Chondrocyte (in vitro differentiated cells): ENCODE data around the gene ALOX15. TPM values are rescaled to one million over a fixed set of nuclear protein-coding genes. Genes with fewer than 3 reads are reported as not detected.
"Not testable (repeated sequence)": the region's sequence is repeated elsewhere in the genome, so short reads cannot be mapped to it uniquely, and the experiment has no call there.

Experiments
- DNase-seq: peaks from one replicate; pipeline ENCODE4 v3.0.0; 2021; ENCODE audit warnings: mixed read lengths, low spot score
- H3K27ac Mint-ChIP-seq: one replicate; pipeline ENCODE4 v1.8.0; 2021; ENCODE audit warnings: mild to moderate bottlenecking, moderate library complexity, mixed read lengths; ENCODE audit not compliant: unreplicated experiment
- H3K27me3 Mint-ChIP-seq: 2 replicates; pipeline ENCODE4 v1.8.0; 2021; ENCODE audit warnings: low read depth, mixed read lengths
- H3K36me3 Mint-ChIP-seq: 2 replicates; pipeline ENCODE4 v1.8.0; 2021; ENCODE audit warnings: low read depth, mixed read lengths
- H3K4me1 Mint-ChIP-seq: 2 replicates; pipeline ENCODE4 v1.8.0; 2021; ENCODE audit warnings: low read depth, mild to moderate bottlenecking, mixed read lengths
- H3K4me3 Mint-ChIP-seq: one replicate; pipeline ENCODE4 v1.8.0; 2021; ENCODE audit warnings: mild to moderate bottlenecking, moderate library complexity, mixed read lengths; ENCODE audit not compliant: unreplicated experiment
- H3K9me3 Mint-ChIP-seq: 2 replicates; pipeline ENCODE4 v1.8.0; 2021; ENCODE audit warnings: low read depth, mixed read lengths
- total RNA-seq: library from RNA; stranded (reverse); gene quantifications from 3 replicates; pipeline ENCODE4 v1.2.1, GENCODE V29; 2021
- TF ChIP-seq, protein P1 (sequence below): fragments of 200-600 bp; sonication (generic); IDR thresholded peaks from 2 replicates; pipeline ENCODE4 v1.5.0; 2021; ENCODE audit warnings: antibody characterized with exemption, mild to moderate bottlenecking, moderate library complexity

The ALOX15 gene
- total RNA-seq, 1 donor from 2014 or later, result 0.15 TPM

DNA sequence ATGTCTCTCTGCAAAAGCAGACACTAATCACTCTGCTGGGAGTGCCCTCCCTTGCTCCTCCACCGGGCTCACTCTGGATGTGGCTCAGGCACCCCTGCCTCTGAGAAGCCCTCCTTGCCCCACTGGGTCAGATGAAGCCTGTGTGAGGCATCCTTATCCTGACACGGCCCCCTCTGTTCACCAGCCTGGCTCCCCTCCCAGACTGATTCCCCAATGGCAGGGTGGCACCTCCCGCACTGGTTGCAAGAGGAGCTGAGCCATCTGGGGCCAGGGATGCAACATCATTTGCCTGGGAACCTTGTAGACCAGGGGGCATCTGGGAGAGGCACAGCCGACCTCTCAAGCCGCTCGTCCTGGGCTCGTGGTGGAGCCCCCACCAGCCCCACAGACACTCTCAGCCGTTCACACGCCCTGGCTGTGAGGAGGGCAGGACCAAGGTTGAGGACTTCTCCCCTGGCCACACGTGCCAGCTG lies 50.5 kb downstream of the ALOX15 start:
- no peak for DNase-seq
- TF ChIP-seq, protein P1, sequence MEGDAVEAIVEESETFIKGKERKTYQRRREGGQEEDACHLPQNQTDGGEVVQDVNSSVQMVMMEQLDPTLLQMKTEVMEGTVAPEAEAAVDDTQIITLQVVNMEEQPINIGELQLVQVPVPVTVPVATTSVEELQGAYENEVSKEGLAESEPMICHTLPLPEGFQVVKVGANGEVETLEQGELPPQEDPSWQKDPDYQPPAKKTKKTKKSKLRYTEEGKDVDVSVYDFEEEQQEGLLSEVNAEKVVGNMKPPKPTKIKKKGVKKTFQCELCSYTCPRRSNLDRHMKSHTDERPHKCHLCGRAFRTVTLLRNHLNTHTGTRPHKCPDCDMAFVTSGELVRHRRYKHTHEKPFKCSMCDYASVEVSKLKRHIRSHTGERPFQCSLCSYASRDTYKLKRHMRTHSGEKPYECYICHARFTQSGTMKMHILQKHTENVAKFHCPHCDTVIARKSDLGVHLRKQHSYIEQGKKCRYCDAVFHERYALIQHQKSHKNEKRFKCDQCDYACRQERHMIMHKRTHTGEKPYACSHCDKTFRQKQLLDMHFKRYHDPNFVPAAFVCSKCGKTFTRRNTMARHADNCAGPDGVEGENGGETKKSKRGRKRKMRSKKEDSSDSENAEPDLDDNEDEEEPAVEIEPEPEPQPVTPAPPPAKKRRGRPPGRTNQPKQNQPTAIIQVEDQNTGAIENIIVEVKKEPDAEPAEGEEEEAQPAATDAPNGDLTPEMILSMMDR, result no peak
- Mint-ChIP-seq H3K36me3 (no peaks in the 10 kb centered on the region), H3K27ac (no peak overlapping the region), H3K4me1 (peaks cover 3% of the 10 kb centered on the region), H3K27me3 (peaks cover 18% of the 10 kb centered on the region), H3K9me3 (no peaks in the 10 kb centered on the region), H3K4me3 (no peak overlapping the region)

DNA sequence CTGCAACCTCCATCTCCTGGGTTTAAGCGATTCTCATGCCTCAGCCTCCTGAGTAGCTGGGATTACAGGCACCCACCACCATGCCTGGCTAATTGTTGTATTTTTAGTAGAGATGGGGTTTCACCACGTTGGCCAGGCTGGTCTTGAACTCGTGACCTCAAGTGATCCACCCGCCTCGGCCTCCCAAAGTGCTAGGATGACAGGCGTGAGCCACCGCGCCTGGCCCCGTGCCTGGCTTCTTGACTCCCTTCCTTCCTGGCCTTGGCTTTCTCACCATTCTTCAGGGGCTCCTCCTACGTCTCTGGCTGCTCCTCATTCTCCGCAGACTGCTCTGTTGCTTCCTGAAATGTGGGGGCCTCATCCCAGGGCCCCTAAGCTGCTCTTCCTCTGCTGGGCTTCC lies 51.4 kb downstream of the ALOX15 start:
- peaks cover 25% of the 10 kb centered on the region for H3K27me3 Mint-ChIP-seq
- H3K4me1 Mint-ChIP-seq, DNase-seq, H3K27ac Mint-ChIP-seq, H3K9me3 Mint-ChIP-seq, H3K4me3 Mint-ChIP-seq, H3K36me3 Mint-ChIP-seq: not testable (repeated sequence)

DNA sequence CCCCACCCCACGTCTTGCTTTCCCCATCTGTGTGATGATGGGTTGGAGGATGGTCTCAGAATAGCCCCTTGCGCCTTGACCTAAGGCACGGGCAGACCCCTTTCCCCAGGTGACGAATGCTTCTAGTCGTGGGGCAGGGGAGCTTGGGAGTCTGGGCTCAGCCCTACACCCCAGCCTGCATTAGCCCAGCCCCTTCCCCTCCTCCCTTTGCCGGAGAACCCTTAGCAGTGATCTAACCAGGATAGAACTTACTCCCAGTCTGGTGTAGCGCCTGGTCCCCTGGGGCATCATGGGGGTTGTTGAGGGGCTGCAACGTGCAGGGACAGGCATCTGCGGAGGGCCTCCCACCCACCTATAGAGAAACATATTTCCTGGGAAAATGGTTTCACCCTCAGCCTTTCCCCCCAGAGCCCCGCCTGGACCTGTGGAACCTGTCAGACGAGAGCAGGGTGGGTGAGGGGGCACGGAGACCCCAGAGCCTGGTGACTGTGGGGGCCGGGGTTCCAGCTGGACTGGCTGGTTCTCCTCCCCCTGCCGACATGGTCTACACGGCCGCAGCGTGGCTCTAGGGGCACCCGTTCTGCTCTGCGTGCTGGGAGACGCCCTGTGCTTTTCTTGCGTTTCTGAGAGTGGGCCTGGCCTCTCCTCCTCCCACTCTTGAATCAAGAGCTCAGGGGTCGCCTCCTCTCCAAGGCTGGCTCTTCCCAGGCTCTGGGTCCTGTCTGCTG lies 52.4 kb downstream of the ALOX15 start:
- TF ChIP-seq, protein P1, result no peak
- no peaks in the 10 kb centered on the region for H3K9me3 Mint-ChIP-seq
- H3K36me3 Mint-ChIP-seq, result no peaks in the 10 kb centered on the region
- H3K4me1 Mint-ChIP-seq, result peaks cover 3% of the 10 kb centered on the region
- H3K27ac Mint-ChIP-seq, result no peak overlapping the region
- DNase-seq, result no peak
- peaks cover 26% of the 10 kb centered on the region for H3K27me3 Mint-ChIP-seq
- no peak overlapping the region for H3K4me3 Mint-ChIP-seq

GRCh38 chr17:4588391-4588790 lies 53.1 kb downstream of the ALOX15 start:
- Mint-ChIP-seq H3K27ac (no peak overlapping the region), H3K4me1 (peaks cover 4% of the 10 kb centered on the region), H3K4me3 (no peak overlapping the region), H3K36me3 (no peaks in the 10 kb centered on the region), H3K9me3 (no peaks in the 10 kb centered on the region), H3K27me3 (peaks cover 32% of the 10 kb centered on the region)
- TF ChIP-seq, protein P1, result no peak
- DNase-seq, result no peak

DNA sequence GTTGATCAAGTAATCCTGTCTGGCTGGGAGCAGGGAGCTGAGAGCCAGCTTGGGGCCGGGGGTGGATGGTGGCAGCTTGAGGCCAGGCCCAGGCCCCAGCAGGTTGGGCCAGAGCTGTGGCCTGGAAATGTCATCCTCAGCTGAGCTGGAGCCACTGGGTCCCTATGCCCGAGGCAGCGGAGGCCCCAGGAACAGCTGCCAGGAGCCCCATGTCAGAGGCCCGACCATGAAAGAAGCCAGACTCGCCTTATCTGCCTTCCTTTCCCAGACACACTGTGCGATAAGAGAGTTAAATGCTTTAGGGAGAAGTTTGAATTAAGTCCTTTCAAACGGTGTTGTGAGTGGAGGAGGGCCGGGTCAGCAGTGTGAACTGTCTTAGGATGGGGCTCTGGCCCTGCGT lies 53.7 kb downstream of the ALOX15 start:
- DNase-seq, result no peak
- no peak overlapping the region for H3K27ac Mint-ChIP-seq
- peaks cover 4% of the 10 kb centered on the region for H3K4me1 Mint-ChIP-seq
- H3K36me3 Mint-ChIP-seq, result no peaks in the 10 kb centered on the region
- H3K4me3 Mint-ChIP-seq, result no peak overlapping the region
- peaks cover 38% of the 10 kb centered on the region for H3K27me3 Mint-ChIP-seq
- TF ChIP-seq, protein P1, result no peak
- no peaks in the 10 kb centered on the region for H3K9me3 Mint-ChIP-seq

- peaks cover 4% of the 10 kb centered on the region for H3K4me1 Mint-ChIP-seq
- peaks cover 39% of the 10 kb centered on the region for H3K27me3 Mint-ChIP-seq
- no peak overlapping the region for H3K4me3 Mint-ChIP-seq
- no peaks in the 10 kb centered on the region for H3K36me3 Mint-ChIP-seq
- TF ChIP-seq, protein P1, result no peak
- H3K27ac Mint-ChIP-seq, result no peak overlapping the region
- no peaks in the 10 kb centered on the region for H3K9me3 Mint-ChIP-seq
- no peak for DNase-seq
Observed at GRCh38 chr17:4587195-4587594, 54.3 kb downstream of the ALOX15 start.
